Measurements from ENCODE around the gene MCF2L2.

- TF ChIP-seq, protein P1, sequence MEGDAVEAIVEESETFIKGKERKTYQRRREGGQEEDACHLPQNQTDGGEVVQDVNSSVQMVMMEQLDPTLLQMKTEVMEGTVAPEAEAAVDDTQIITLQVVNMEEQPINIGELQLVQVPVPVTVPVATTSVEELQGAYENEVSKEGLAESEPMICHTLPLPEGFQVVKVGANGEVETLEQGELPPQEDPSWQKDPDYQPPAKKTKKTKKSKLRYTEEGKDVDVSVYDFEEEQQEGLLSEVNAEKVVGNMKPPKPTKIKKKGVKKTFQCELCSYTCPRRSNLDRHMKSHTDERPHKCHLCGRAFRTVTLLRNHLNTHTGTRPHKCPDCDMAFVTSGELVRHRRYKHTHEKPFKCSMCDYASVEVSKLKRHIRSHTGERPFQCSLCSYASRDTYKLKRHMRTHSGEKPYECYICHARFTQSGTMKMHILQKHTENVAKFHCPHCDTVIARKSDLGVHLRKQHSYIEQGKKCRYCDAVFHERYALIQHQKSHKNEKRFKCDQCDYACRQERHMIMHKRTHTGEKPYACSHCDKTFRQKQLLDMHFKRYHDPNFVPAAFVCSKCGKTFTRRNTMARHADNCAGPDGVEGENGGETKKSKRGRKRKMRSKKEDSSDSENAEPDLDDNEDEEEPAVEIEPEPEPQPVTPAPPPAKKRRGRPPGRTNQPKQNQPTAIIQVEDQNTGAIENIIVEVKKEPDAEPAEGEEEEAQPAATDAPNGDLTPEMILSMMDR (IDR thresholded peaks at IDR 0.05): no peak
- TF ChIP-seq EZH2 (IDR thresholded peaks at IDR 0.05; ENCODE audit: borderline replicate concordance, insufficient read depth, low read depth, low read length, poor library complexity, severe bottlenecking): no peak
These were observed 46.7 kb downstream of the MCF2L2 start for GRCh38 chr3:183381673-183382072.

All from B cell (primary cell).